ENCODE data around the gene MAPKAPK5. TPM values are rescaled to one million over a fixed set of nuclear protein-coding genes. Genes with fewer than 3 reads are reported as not detected.

The MAPKAPK5 gene
- total RNA-seq, 4 donors from 2014 or later: 20.0 to 53.7 (median 43.1) TPM

- DNase-seq: no peak
- Histone ChIP-seq H3K4me3 (no peak overlapping the region), H3K4me1 (no peaks in the 10 kb centered on the region), H3K27me3 (no peaks in the 10 kb centered on the region), H3K36me3 (no peaks in the 10 kb centered on the region), H3K27ac (no peak overlapping the region), H3K9me3 (no peaks in the 10 kb centered on the region)
- TF ChIP-seq POLR2A (IDR thresholded peaks at IDR 0.05) (no peak), CTCF (IDR thresholded peaks at IDR 0.05) (no peak)
- intact Hi-C loops (cut with DNase I; ENCODE audit: low total_unique reads): no loop called here
Observed at GRCh38 chr12:111850526-111850925, 8.5 kb downstream of the MAPKAPK5 start.

- no peaks in the 10 kb centered on the region for H3K4me1 ChIP-seq
- no peaks in the 10 kb centered on the region for H3K36me3 ChIP-seq
- H3K9me3 ChIP-seq: no peaks in the 10 kb centered on the region
- H3K4me3 ChIP-seq: no peak overlapping the region
- TF ChIP-seq CTCF (IDR thresholded peaks at IDR 0.05): no peak
- TF ChIP-seq POLR2A (IDR thresholded peaks at IDR 0.05): no peak
- H3K27me3 ChIP-seq: no peaks in the 10 kb centered on the region
- no peak for DNase-seq
- H3K27ac ChIP-seq: no peak overlapping the region
- intact Hi-C loops (cut with DNase I; ENCODE audit: low total_unique reads): no loop called here
Observed at GRCh38 chr12:111858186-111858585, 16.2 kb downstream of the MAPKAPK5 start.

GRCh38 chr12:111858778-111859177 is 16.8 kb downstream of the MAPKAPK5 start:
- Histone ChIP-seq H3K27me3 (no peaks in the 10 kb centered on the region), H3K27ac (no peak overlapping the region), H3K36me3 (no peaks in the 10 kb centered on the region), H3K4me3 (no peak overlapping the region), H3K4me1 (no peaks in the 10 kb centered on the region), H3K9me3 (no peaks in the 10 kb centered on the region)
- DNase-seq: no peak
- TF ChIP-seq CTCF (IDR thresholded peaks at IDR 0.05): no peak
- TF ChIP-seq POLR2A (IDR thresholded peaks at IDR 0.05): no peak
- intact Hi-C loops (cut with DNase I; ENCODE audit: low total_unique reads): no loop called here

- H3K4me3 ChIP-seq: no peak overlapping the region
- no peaks in the 10 kb centered on the region for H3K4me1 ChIP-seq
- TF ChIP-seq CTCF (IDR thresholded peaks at IDR 0.05) (no peak), POLR2A (IDR thresholded peaks at IDR 0.05) (no peak)
- intact Hi-C loops (cut with DNase I; ENCODE audit: low total_unique reads): no loop called here
- H3K27ac ChIP-seq: no peak overlapping the region
- no peaks in the 10 kb centered on the region for H3K36me3 ChIP-seq
- H3K9me3 ChIP-seq: no peaks in the 10 kb centered on the region
- no peak for DNase-seq
- no peaks in the 10 kb centered on the region for H3K27me3 ChIP-seq
Observed at GRCh38 chr12:111864913-111865312, 22.9 kb downstream of the MAPKAPK5 start.

- Histone ChIP-seq H3K27me3 (no peaks in the 10 kb centered on the region), H3K27ac (no peak overlapping the region), H3K36me3 (no peaks in the 10 kb centered on the region), H3K9me3 (no peaks in the 10 kb centered on the region), H3K4me3 (no peak overlapping the region), H3K4me1 (no peaks in the 10 kb centered on the region)
- intact Hi-C loops (cut with DNase I; ENCODE audit: low total_unique reads): no loop called here
- TF ChIP-seq POLR2A (IDR thresholded peaks at IDR 0.05) (no peak), CTCF (IDR thresholded peaks at IDR 0.05) (no peak)
- DNase-seq: no peak
Observed at GRCh38 chr12:111867531-111867930, 25.5 kb downstream of the MAPKAPK5 start.

All from uterus (tissue), 4 donors.